Natural killer cell treated with Interleukin-12 subunit alpha and Interleukin-12 subunit beta and Interleukin-15 and Interleukin-18, amount 100 ng/mL, for 72 hours (primary cell): ENCODE data around the gene FAM120B. TPM values are rescaled to one million over a fixed set of nuclear protein-coding genes. Genes with fewer than 3 reads are reported as not detected.
"Not testable (repeated sequence)": the region's sequence is repeated elsewhere in the genome, so short reads cannot be mapped to it uniquely, and the experiment has no call there.

Source experiments
- ATAC-seq, 2 donors: fragments of 150-1000 bp; cut with Tn5 transposase in 1 of 2; sonication (Bioruptor Pico), chemical (Tn5 transposase) in 1 of 2; 2 replicates each; pipeline ENCODE4 v1.10.0; 2021
- DNase-seq: peaks from one replicate; pipeline ENCODE4 v3.0.0; 2022; ENCODE audit warnings: low spot score
- H3K27ac Mint-ChIP-seq, 2 donors: 1 replicate in 1 of 2; 2 replicates in 1 of 2; pipeline ENCODE4 v1.8.0; 2022; ENCODE audit warnings: mixed read lengths in 2 of 2, mild to moderate bottlenecking in 1 of 2, moderate library complexity in 1 of 2
- H3K27me3 Mint-ChIP-seq, 2 donors: 1 replicate in 1 of 2; 2 replicates in 1 of 2; pipeline ENCODE4 v1.8.0; 2022; ENCODE audit warnings: mixed read lengths in 2 of 2
- H3K36me3 Mint-ChIP-seq: one replicate; pipeline ENCODE4 v1.8.0; 2022; ENCODE audit warnings: mixed read lengths
- H3K4me1 Mint-ChIP-seq, 2 donors: 1 replicate in 1 of 2; 2 replicates in 1 of 2; pipeline ENCODE4 v1.8.0; 2022; ENCODE audit warnings: low read depth in 2 of 2, mixed read lengths in 2 of 2, mild to moderate bottlenecking in 1 of 2
- H3K4me3 Mint-ChIP-seq: one replicate; pipeline ENCODE4 v1.8.0; 2022; ENCODE audit warnings: mixed read lengths
- H3K9me3 Mint-ChIP-seq: 2 replicates; pipeline ENCODE4 v1.8.0; 2022; ENCODE audit warnings: mixed read lengths
- total RNA-seq, 2 donors: library from RNA; stranded (reverse); gene quantifications; one replicate each; pipeline ENCODE4 v1.2.3, GENCODE V29; 2022

The FAM120B gene
- total RNA-seq, 2 donors from 2014 or later: 19.9 to 28.0 TPM

DNA sequence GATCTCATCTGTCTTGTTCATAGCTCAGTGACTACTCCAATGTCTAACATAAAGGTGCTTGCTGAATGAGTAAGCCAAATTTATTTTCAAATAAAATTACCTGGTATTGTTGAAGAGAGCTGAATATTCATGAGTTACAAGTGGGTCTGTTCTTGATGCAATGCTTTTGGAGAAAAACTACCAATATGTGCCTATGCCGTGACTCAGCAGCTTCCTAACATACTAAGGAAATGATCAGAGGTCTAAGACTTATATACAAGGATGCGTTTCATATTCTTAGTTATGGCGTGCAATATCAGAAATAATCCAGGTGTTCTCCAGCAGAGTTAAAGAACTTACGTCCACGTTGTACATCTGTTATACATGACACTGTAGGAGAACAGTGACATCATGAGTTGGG, 5.1 kb downstream of the FAM120B start:
- Mint-ChIP-seq H3K4me3 (no peak overlapping the region), H3K36me3 (peaks cover 18% of the 10 kb centered on the region), H3K4me1 (peaks cover 50 to 62% of the 10 kb centered on the region in 2 donors), H3K27me3 (no peaks in the 10 kb centered on the region), H3K27ac (no peak overlapping the region), H3K9me3 (no peaks in the 10 kb centered on the region)
- ATAC-seq: no peak
- no peak for DNase-seq

DNA sequence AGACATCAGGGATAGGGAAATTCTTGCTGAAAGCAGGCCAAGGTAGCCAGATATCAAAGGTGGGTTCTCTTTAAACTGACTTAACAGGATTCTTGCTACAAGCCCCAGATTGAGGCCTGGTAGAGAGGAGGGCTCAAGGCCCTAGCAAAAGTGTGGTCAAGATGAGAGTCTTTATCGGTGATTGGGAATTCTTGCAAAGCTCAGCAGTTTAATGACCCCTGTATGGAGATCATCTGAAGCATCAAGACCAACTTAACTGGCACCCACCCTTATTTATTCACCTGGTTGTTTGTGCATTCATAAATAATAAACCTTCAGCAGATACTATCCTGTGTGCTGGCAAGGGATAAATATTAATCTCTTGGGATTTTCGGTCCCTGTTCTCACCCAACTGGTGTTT, 6.3 kb downstream of the FAM120B start:
- Mint-ChIP-seq H3K36me3 (peaks cover 18% of the 10 kb centered on the region), H3K27me3 (no peaks in the 10 kb centered on the region), H3K4me3 (no peak overlapping the region), H3K9me3 (no peaks in the 10 kb centered on the region), H3K4me1 (peaks cover 46 to 51% of the 10 kb centered on the region in 2 donors), H3K27ac (no peak overlapping the region)
- DNase-seq (no peak), ATAC-seq (no peak)

DNA sequence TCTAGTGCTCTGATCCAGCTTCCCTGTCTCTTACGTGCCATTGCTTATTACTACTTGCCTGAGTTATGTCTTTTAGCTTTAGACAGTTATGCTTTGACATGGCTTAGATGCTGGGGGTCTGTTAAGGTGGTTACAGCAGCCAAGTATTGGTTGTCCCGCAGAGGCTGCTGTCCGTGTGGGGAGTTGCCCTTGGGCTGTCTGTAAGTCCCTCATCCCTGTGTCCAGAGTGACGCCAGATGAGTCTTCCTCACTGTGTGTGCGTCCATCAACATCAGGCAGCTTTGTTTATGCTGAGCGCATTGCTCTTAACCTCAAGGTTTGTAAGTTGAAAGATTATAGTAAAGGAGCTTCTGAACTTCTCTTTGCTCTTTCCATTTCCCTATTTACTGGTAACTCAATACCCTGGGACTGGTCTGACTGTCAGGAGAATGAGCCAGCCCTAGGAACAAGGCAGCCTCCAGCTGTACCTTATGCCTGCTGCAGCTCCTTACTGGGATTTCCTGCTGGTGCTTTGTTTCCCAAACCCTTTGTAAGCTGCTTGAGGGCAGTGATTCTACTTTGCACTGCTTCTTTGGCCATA, 7.2 kb downstream of the FAM120B start:
- DNase-seq (no peak), ATAC-seq (no peak)
- no peaks in the 10 kb centered on the region for H3K27me3 Mint-ChIP-seq
- H3K4me3 Mint-ChIP-seq: no peak overlapping the region
- peaks cover 38 to 42% of the 10 kb centered on the region in 2 donors for H3K4me1 Mint-ChIP-seq
- H3K9me3 Mint-ChIP-seq: no peaks in the 10 kb centered on the region
- H3K36me3 Mint-ChIP-seq: peaks cover 8% of the 10 kb centered on the region
- H3K27ac Mint-ChIP-seq: no peak overlapping the region

DNA sequence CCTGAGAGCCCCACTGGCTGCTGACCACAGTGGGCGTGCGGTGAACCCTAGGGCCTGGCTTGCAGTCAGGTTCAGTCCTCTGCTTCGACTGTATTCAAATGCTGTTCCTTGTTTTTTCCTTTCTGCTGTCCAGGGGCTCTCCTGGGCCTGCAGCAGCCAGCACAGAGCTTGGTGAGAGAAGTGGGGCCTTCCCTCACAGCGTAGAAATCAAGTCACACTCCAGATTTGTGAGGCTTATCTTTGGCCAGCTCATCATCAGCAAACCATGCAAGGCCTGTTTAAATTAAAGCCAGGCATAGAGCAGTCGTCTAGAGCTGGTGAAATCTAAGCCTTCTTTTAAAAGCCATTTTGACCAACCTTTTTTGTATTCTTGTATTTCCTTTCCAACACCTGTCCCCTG, 8.4 kb downstream of the FAM120B start:
- Mint-ChIP-seq H3K4me1 (peaks cover 38% of the 10 kb centered on the region in 2 donors), H3K4me3 (no peak overlapping the region), H3K9me3 (no peaks in the 10 kb centered on the region), H3K27me3 (no peaks in the 10 kb centered on the region), H3K27ac (no peak overlapping the region), H3K36me3 (peaks cover 8% of the 10 kb centered on the region)
- no peak for ATAC-seq
- DNase-seq: no peak

DNA sequence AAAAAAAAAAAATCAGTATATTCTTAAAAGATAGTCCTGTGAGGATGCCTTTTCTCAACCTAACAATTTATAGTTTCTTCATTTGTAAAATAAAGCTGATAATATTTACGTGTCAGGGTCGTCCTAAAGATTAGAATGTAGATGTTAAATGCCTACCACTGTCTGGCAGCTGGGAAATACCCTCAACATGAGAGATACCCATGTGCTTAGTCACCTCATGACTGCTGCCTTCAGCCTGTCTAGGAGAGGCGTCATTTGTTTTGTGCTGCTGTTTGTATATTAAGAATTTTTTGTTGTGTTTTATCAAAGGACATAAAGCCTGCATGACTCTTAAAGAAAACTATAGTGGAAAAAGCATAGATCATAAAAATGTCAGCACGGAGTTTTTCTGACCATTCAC, 9.5 kb downstream of the FAM120B start:
- Mint-ChIP-seq H3K9me3 (no peaks in the 10 kb centered on the region), H3K27ac (no peak overlapping the region), H3K4me3 (no peak overlapping the region), H3K27me3 (no peaks in the 10 kb centered on the region), H3K4me1 (peaks cover 35 to 37% of the 10 kb centered on the region in 2 donors), H3K36me3 (peaks cover 14% of the 10 kb centered on the region)
- DNase-seq (no peak), ATAC-seq (peak in 1 of 2 donors; percentile 59)

DNA sequence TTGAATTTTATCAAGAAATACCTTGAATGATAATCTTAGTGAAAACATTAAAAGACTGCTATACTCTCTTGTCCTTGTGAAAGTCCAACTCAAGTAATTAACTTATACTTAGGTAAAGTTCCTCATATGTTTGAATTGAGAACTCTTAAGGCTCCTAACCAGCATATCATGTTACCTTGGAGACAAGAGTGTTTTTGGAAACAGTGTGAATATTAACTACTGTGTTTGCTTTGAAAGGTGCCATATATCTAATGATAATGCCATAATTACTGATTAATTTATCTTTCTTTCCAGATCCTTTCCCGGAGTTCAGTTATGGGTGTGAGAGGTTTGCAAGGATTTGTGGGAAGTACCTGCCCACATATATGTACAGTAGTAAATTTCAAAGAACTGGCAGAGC, 10.5 kb downstream of the FAM120B start:
- DNase-seq: no peak
- no peak for ATAC-seq
- no peak overlapping the region for H3K4me3 Mint-ChIP-seq
- peaks cover 16% of the 10 kb centered on the region for H3K36me3 Mint-ChIP-seq
- no peaks in the 10 kb centered on the region for H3K27me3 Mint-ChIP-seq
- no peak overlapping the region for H3K27ac Mint-ChIP-seq
- no peaks in the 10 kb centered on the region for H3K9me3 Mint-ChIP-seq
- peaks cover 31 to 32% of the 10 kb centered on the region in 2 donors for H3K4me1 Mint-ChIP-seq

DNA sequence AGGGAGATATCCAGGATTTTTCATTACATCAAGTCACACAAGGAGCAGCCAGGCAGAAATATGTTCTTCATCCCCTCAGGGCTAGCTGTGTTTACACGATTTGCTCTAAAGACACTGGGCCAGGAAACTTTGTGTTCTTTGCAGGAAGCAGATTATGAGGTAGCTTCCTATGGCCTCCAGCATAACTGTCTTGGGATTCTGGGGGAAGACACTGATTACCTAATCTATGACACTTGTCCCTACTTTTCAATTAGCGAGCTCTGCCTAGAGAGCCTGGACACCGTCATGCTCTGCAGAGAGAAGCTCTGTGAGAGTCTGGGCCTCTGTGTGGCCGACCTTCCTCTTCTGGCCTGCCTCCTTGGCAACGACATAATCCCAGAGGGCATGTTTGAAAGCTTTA, 11.2 kb downstream of the FAM120B start:
- no peaks in the 10 kb centered on the region for H3K9me3 Mint-ChIP-seq
- DNase-seq (no peak), ATAC-seq (no peak)
- peaks cover 22% of the 10 kb centered on the region for H3K36me3 Mint-ChIP-seq
- H3K4me1 Mint-ChIP-seq: peaks cover 34 to 35% of the 10 kb centered on the region in 2 donors
- no peak overlapping the region for H3K27ac Mint-ChIP-seq
- no peak overlapping the region for H3K4me3 Mint-ChIP-seq
- no peaks in the 10 kb centered on the region for H3K27me3 Mint-ChIP-seq

DNA sequence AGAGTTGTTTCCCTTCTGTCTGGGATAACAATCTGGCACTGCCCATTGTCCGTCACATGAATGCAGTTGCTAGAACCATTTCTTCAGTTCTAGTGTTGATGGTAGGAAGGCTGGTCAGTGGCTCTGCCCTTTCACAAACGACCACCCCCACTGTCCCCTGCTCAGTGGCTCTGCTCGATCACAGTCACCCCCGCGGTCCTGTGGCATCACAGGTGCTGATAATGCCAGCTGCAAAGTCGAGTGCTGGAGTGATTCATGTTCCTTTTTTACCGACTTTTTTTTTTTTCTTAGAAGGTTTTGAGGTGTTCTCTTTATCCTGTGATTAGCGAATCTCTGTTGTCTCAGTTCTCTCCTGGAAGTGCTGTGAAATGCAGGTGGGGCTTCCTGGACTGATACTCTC, 22.8 kb downstream of the FAM120B start:
- DNase-seq (no peak), ATAC-seq (no peak)
- H3K27me3 Mint-ChIP-seq: no peaks in the 10 kb centered on the region
- peaks cover 23% of the 10 kb centered on the region for H3K36me3 Mint-ChIP-seq
- H3K4me3 Mint-ChIP-seq: no peak overlapping the region
- no peak overlapping the region for H3K27ac Mint-ChIP-seq
- H3K9me3 Mint-ChIP-seq: no peaks in the 10 kb centered on the region
- H3K4me1 Mint-ChIP-seq: peaks cover 0 to 14% of the 10 kb centered on the region in 2 donors

DNA sequence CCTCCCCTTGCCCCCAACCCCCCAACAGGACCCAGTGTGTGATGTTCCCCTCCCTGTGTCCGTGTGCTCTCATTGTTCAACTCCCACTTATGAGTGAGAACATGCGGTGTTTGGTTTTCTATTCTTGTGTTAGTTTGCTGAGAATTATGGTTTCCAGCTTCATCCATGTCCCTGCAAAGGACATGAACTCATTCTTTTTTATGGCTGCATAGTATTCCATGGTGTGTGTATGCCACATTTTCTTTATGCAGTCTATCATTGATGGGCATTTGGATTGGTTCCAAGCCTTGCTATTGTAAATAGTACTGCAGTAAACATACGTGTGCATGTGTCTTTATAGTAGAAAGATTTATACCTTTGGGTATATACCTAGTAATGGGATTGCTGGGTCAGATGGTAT, 28.6 kb downstream of the FAM120B start:
- H3K4me1 Mint-ChIP-seq: peaks cover 27 to 40% of the 10 kb centered on the region in 2 donors
- not testable (repeated sequence) for ATAC-seq, H3K27me3 Mint-ChIP-seq, H3K9me3 Mint-ChIP-seq, DNase-seq, H3K27ac Mint-ChIP-seq, H3K4me3 Mint-ChIP-seq
- peaks cover 12% of the 10 kb centered on the region for H3K36me3 Mint-ChIP-seq

DNA sequence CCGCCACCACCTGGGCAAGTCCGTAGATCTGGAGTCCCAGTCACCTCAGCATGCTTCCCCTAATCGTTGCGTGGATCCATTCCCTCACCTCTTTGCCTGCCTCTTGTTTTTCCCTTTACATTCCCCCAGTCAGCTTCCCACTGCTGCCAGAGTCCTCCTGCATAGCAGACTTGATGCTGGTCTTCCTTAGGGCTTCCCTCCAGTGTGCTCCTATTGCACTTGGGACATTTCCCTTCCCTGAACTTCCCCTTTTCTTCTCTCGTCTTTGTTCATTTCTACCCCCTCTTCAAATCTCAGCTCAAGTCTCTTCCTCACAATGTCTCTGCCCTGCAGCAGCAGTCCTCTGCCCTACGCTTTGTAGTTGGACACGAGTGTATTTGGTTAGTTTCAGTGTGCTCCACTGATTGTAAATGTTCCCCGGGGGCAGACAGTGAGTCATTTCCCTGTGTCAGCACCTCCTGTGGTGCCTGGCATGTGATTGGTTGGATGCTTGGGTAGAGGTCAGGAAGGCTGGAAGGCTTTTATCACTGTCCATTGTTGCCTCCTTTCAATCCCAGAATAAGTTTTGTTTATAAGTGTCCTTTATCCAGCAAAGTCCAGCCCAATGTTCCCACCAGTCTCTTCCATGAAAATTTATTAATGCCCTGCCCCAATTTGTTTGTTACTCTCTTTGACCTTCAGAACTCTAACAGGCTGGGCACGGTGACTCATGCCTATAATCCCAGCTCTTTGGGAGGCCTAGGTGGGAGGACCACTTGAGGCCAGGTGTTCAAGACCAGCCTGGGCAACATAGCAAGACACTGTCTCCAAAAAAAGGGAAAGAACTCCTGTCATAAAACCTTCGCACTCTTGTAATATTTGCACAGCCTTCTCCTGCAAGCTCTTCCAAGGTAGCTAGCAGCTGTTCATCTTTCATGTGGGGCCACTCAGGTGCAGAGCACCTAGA, 38.3 kb downstream of the FAM120B start:
- peaks cover 18% of the 10 kb centered on the region for H3K36me3 Mint-ChIP-seq
- H3K4me1 Mint-ChIP-seq: peaks cover 36 to 37% of the 10 kb centered on the region in 2 donors
- peak overlapping the region; percentile 67 for H3K4me3 Mint-ChIP-seq
- peak overlapping the region; percentile 0 to 41 for H3K27ac Mint-ChIP-seq
- DNase-seq: no peak
- H3K27me3 Mint-ChIP-seq: no peaks in the 10 kb centered on the region
- peak in 1 of 2 donors; percentile 55 for ATAC-seq
- H3K9me3 Mint-ChIP-seq: no peaks in the 10 kb centered on the region

DNA sequence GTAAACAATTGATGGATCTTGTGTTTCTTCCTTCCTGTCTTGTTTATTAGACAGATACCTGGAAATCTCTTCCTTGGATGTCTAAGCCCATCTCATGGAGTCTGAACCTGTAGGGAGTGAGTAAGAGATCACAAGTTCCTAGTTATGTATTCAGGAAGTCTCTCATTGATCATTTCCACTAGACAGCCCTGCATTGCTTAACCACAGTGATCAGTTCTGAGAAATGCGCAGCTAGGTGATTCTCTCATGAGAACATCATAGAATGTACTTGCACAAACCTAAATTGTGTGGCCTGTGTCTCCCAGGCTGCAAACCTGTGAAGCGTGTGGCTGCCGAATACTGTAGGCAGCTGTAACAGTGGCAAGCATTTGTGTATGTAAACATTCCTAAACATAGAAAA, 39.1 kb downstream of the FAM120B start:
- peak overlapping the region; percentile 67 for H3K4me3 Mint-ChIP-seq
- no peaks in the 10 kb centered on the region for H3K9me3 Mint-ChIP-seq
- peaks cover 21% of the 10 kb centered on the region for H3K36me3 Mint-ChIP-seq
- peak overlapping the region; percentile 0 to 41 for H3K27ac Mint-ChIP-seq
- DNase-seq (no peak), ATAC-seq (peak in 1 of 2 donors; percentile 73)
- no peaks in the 10 kb centered on the region for H3K27me3 Mint-ChIP-seq
- peaks cover 31 to 32% of the 10 kb centered on the region in 2 donors for H3K4me1 Mint-ChIP-seq

DNA sequence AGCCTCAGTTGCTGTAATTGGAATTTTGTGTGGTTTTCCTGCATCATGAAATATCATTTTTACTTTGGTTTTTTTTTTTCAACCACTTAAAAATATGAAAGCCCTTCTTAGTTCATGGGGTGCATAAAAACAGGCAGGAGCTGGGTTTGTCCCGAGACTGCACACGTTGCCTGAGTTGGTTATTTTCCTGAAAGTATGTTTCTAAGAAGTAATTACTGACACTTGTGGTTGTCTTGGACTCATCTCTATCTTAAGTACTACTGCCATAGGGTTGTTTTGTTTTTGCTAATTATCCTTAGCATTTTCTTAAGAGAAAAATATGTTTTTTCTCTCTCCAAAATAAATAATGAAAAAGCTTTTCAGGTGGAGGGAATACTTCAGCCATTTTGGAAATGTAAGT, 40.1 kb downstream of the FAM120B start:
- peaks cover 5% of the 10 kb centered on the region for H3K9me3 Mint-ChIP-seq
- peak overlapping the region; percentile 31 for H3K4me3 Mint-ChIP-seq
- H3K36me3 Mint-ChIP-seq: peaks cover 31% of the 10 kb centered on the region
- ATAC-seq (peak in 1 of 2 donors; percentile 56), DNase-seq (no peak)
- H3K27ac Mint-ChIP-seq: peak overlapping the region in 1 of 2 donors; percentile 14
- peaks cover 31 to 32% of the 10 kb centered on the region in 2 donors for H3K4me1 Mint-ChIP-seq
- H3K27me3 Mint-ChIP-seq: no peaks in the 10 kb centered on the region

DNA sequence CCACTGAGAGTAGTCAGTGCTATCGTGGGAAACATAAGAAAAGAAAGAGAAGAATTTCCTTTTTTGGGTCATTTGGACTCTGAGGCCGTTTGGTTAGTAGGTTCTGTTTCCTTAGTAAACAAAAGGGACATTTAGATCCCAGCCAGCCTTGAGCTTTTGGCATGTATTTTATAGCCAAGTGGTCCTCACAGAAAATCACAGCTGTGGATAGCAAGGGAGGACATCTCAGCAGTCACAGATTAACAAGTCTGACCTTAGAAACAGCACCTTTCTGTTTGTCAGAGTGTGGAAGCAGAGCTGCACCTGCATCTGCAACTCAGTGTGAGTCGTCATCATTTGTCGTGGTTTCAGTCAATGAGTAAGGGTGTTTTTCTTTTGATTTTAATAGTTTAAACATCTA, 40.5 kb downstream of the FAM120B start:
- H3K27ac Mint-ChIP-seq: peak overlapping the region in 1 of 2 donors; percentile 14
- H3K36me3 Mint-ChIP-seq: peaks cover 36% of the 10 kb centered on the region

DNA sequence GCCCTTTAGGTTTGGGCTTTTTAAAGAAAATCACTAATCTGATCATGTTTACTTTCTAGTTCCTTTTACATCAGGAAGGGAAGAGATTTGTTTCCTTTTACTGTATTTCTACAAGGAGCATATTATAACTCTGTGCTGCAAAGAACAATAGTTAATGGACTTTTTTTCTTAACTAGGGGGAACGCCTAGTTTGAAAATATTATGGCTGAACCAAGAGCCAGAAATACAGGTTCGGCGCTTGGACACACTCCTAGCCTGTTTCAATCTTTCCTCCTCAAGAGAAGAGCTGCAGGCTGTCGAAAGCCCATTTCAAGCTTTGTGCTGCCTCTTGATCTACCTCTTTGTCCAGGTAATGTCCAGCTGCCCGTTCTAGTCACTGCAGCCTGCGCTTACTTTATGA, 41.4 kb downstream of the FAM120B start:
- Mint-ChIP-seq H3K36me3 (peaks cover 44% of the 10 kb centered on the region), H3K4me1 (peaks cover 31 to 39% of the 10 kb centered on the region in 2 donors), H3K27me3 (no peaks in the 10 kb centered on the region), H3K9me3 (peaks cover 5% of the 10 kb centered on the region), H3K27ac (no peak overlapping the region), H3K4me3 (no peak overlapping the region)
- DNase-seq (no peak), ATAC-seq (no peak)

More for the DNA sequence above, 40.5 kb downstream of the FAM120B start:
- Mint-ChIP-seq H3K9me3 (peaks cover 5% of the 10 kb centered on the region), H3K4me3 (peak overlapping the region; percentile 31), H3K4me1 (peaks cover 31 to 36% of the 10 kb centered on the region in 2 donors), H3K27me3 (no peaks in the 10 kb centered on the region)
- peak in 1 of 2 donors; percentile 53 for ATAC-seq
- no peak for DNase-seq
